Activated naive CD8-positive, alpha-beta T cell treated with anti-CD3 and anti-CD28 coated beads for 36 hours (primary cell): ENCODE measurements around the gene ELFN1. TPM values are rescaled to one million over a fixed set of nuclear protein-coding genes. Genes with fewer than 3 reads are reported as not detected.

Experiments used
- DNase-seq: peaks from one replicate; pipeline ENCODE4 v3.0.0; 2021
- H3K27ac Mint-ChIP-seq: one replicate; pipeline ENCODE4 v1.8.0; 2022; ENCODE audit warnings: mild to moderate bottlenecking, moderate library complexity, mixed read lengths
- H3K27me3 Mint-ChIP-seq: one replicate; pipeline ENCODE4 v1.8.0; 2022; ENCODE audit warnings: mild to moderate bottlenecking, mixed read lengths
- H3K36me3 Mint-ChIP-seq: one replicate; pipeline ENCODE4 v1.8.0; 2021; ENCODE audit warnings: mild to moderate bottlenecking, mixed read lengths
- H3K4me1 Mint-ChIP-seq: one replicate; pipeline ENCODE4 v1.8.0; 2021; ENCODE audit warnings: mixed read lengths
- H3K4me3 Mint-ChIP-seq: one replicate; pipeline ENCODE4 v1.8.0; 2022; ENCODE audit warnings: mild to moderate bottlenecking, moderate library complexity, mixed read lengths
- H3K9me3 Mint-ChIP-seq: one replicate; pipeline ENCODE4 v1.8.0; 2022; ENCODE audit warnings: mixed read lengths
- total RNA-seq, 2 experiments: library from RNA; stranded (reverse); gene quantifications; one replicate each; pipeline ENCODE4 v1.2.3, GENCODE V29; 2021

The ELFN1 gene
- total RNA-seq, 2 experiments from 2014 or later = 0.14 to 0.19 TPM

DNA sequence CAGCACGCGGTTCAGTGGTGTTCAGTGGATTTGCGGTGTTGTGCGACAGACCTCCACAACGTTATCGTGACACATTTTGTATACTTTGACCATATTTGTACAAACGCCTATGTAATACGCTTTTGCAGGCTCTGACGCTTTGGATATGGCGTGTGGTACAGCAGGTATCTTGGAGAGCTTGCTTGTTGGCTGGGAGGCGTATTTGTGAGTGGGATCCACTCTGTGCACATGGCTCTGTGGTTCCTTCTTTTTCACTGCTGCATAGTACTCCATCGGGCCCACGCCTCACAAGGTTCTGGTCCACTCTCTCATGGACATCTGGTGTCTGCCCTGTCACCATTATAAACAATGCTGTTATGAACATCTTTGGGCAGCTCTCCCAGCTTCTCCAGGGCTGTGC, 53.2 kb downstream of the ELFN1 start:
- no peaks in the 10 kb centered on the region for H3K4me1 Mint-ChIP-seq
- no peak for DNase-seq
- no peak overlapping the region for H3K4me3 Mint-ChIP-seq
- no peaks in the 10 kb centered on the region for H3K36me3 Mint-ChIP-seq
- no peaks in the 10 kb centered on the region for H3K27me3 Mint-ChIP-seq
- no peak overlapping the region for H3K27ac Mint-ChIP-seq
- H3K9me3 Mint-ChIP-seq = no peaks in the 10 kb centered on the region

GRCh38 chr7:1724118-1724910, 54.2 kb downstream of the ELFN1 start:
- H3K27ac Mint-ChIP-seq = no peak overlapping the region
- H3K4me3 Mint-ChIP-seq = no peak overlapping the region

DNA sequence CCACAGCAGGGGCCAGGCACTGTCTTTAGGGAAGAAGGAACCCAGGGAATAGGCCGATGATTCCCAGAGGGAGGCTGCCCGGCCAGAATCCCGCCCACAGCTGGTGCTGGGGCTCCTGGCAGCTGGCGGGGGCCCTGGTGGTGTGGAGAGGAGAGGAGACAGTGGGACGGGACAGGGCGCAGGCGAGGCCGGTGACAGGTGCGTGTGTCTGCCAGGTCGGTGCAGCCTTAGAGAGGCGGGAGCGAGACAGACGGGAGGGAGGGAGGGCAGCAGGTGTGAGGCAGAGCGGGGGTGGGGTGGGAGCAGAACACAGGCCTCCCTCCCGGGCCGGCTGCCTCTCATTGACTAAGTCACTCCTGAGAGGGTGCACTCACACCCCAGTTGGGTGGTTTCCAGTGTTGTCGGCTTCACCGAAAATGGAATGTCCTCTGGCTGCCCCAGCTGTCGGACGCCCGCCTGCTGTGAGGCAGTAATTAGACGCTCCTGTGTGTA, 55.2 kb downstream of the ELFN1 start:
- Mint-ChIP-seq H3K36me3 (peaks cover under 1% of the 10 kb centered on the region), H3K4me1 (no peaks in the 10 kb centered on the region), H3K4me3 (no peak overlapping the region), H3K9me3 (peaks cover 2% of the 10 kb centered on the region), H3K27me3 (no peaks in the 10 kb centered on the region), H3K27ac (no peak overlapping the region)
- DNase-seq = no peak

More at GRCh38 chr7:1724118-1724910, 54.2 kb downstream of the ELFN1 start:
- no peak for DNase-seq
- H3K36me3 Mint-ChIP-seq = no peaks in the 10 kb centered on the region
- H3K4me1 Mint-ChIP-seq = no peaks in the 10 kb centered on the region
- H3K27me3 Mint-ChIP-seq = no peaks in the 10 kb centered on the region
- peaks cover under 1% of the 10 kb centered on the region for H3K9me3 Mint-ChIP-seq

DNA sequence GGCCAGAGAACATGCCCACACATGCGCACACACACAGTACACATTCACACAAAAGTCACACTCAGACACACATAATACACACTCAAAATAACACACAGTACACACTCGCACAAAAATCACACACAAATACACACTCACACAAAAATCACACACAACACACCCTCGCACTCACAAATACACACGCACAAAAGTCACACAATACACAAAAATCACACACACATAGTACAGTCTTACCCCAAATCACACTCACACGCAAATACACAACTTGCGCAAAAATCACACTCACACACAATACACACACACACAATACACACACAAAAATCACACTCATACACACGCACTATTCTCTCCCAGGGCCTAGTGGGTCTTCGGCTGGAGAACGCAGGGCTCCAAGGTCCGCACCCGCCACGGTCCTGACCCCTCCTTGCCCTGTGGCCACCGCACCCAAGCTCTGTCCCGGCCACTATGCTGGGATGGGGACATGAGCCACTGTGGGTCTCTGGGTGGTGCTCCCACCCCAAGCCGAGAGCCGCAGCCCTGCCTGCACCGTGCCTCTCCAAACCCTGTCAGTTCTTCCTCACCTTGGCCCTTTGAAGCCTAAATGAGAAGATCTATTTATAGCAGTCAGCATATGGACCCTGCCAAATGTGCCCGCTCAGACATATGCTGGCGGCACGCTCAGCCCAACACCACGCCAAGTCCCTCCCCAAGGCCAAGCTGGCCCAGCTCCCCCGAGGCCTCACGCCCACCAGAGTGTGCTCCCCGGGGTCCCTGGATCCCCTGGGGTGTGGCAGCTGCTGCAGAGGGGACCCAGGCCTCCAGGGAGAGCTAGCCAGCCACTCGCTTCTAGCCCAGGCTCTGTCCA, 55.9 kb downstream of the ELFN1 start:
- Mint-ChIP-seq H3K9me3 (peaks cover 2% of the 10 kb centered on the region), H3K36me3 (peaks cover 1% of the 10 kb centered on the region), H3K4me3 (no peak overlapping the region), H3K27ac (no peak overlapping the region), H3K4me1 (no peaks in the 10 kb centered on the region), H3K27me3 (no peaks in the 10 kb centered on the region)
- no peak for DNase-seq

DNA sequence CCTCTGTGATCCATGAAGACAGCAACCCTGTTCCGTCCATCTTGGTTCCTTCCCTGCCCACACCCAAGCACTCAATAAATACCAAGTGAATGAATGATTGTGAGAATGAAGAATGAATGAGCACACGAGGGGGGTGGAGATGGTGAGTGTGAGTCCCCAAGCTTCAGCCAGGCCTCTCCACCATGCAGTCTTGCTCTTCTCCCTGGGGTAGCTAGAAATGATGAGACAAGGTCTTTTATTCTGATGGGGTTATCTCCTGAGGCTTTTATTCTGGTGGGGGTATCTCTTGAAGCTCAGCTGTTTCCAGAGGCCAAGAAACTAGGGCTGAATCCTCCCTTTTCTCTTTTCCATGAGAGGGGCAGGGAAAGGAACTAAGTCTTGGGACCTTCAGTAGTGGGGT, 57.0 kb downstream of the ELFN1 start:
- no peak for DNase-seq
- Mint-ChIP-seq H3K36me3 (peaks cover 1% of the 10 kb centered on the region), H3K9me3 (peaks cover 2% of the 10 kb centered on the region), H3K27me3 (no peaks in the 10 kb centered on the region), H3K27ac (no peak overlapping the region), H3K4me3 (no peak overlapping the region), H3K4me1 (no peaks in the 10 kb centered on the region)

GRCh38 chr7:1727812-1728570, 57.9 kb downstream of the ELFN1 start:
- H3K9me3 Mint-ChIP-seq = peaks cover 2% of the 10 kb centered on the region
- peaks cover 1% of the 10 kb centered on the region for H3K36me3 Mint-ChIP-seq

DNA sequence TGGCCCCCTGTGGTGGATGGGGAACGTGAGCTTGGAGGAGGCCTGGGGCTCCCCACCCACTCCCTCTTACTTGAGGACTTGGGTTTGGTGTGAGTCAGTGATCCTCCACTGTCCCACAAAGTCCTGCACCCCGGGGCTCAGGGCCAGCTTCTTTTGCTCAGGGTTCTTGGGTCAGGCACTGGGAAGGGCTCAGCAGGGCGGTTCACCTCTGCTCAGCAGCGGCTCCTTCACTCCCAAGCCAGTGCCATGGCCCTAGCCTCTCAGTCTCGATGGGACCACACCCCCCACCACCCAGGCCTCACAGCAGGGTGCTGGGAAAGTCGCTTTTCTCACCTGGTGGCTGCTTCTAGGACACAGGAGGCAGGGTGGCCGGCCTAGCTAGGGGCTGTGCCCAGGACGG, 59.1 kb downstream of the ELFN1 start:
- H3K27me3 Mint-ChIP-seq = no peaks in the 10 kb centered on the region
- no peak overlapping the region for H3K27ac Mint-ChIP-seq
- H3K36me3 Mint-ChIP-seq = peaks cover 1% of the 10 kb centered on the region

More at GRCh38 chr7:1727812-1728570, 57.9 kb downstream of the ELFN1 start:
- Mint-ChIP-seq H3K4me3 (no peak overlapping the region), H3K27ac (no peak overlapping the region), H3K27me3 (no peaks in the 10 kb centered on the region), H3K4me1 (no peaks in the 10 kb centered on the region)
- no peak for DNase-seq

DNA sequence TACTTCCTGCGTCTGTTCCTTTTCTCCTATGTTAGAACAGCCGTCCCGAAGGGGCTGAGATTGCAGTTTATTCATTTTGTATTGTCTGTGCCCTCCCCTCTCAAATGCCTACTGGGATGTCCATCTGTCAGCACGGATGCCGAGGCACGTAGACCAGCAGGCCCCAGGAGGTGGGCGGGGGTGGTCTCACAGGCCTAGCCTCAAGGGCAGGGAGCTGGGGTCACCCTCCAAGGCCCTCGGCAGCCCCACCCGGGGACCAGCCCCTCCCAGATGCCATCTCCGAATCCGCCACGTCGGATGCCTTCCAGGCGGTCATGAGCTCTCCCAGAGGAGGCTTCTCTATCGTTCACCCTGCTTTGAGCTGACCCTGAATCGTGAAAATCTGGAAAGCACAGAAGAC, 59.7 kb downstream of the ELFN1 start:
- Mint-ChIP-seq H3K36me3 (peaks cover 1% of the 10 kb centered on the region), H3K27me3 (no peaks in the 10 kb centered on the region), H3K9me3 (peaks cover 2% of the 10 kb centered on the region), H3K27ac (no peak overlapping the region), H3K4me3 (no peak overlapping the region), H3K4me1 (no peaks in the 10 kb centered on the region)
- no peak for DNase-seq

More for the DNA sequence above, 59.1 kb downstream of the ELFN1 start:
- no peak for DNase-seq
- H3K9me3 Mint-ChIP-seq = peaks cover 2% of the 10 kb centered on the region
- no peak overlapping the region for H3K4me3 Mint-ChIP-seq
- H3K4me1 Mint-ChIP-seq = no peaks in the 10 kb centered on the region

- no peaks in the 10 kb centered on the region for H3K4me1 Mint-ChIP-seq
- peaks cover 2% of the 10 kb centered on the region for H3K9me3 Mint-ChIP-seq
- H3K27ac Mint-ChIP-seq = no peak overlapping the region
- peaks cover 1% of the 10 kb centered on the region for H3K36me3 Mint-ChIP-seq
- H3K4me3 Mint-ChIP-seq = no peak overlapping the region
- H3K27me3 Mint-ChIP-seq = peaks cover 4% of the 10 kb centered on the region
- no peak for DNase-seq
Measured at GRCh38 chr7:1732072-1732471, 62.0 kb downstream of the ELFN1 start.

DNA sequence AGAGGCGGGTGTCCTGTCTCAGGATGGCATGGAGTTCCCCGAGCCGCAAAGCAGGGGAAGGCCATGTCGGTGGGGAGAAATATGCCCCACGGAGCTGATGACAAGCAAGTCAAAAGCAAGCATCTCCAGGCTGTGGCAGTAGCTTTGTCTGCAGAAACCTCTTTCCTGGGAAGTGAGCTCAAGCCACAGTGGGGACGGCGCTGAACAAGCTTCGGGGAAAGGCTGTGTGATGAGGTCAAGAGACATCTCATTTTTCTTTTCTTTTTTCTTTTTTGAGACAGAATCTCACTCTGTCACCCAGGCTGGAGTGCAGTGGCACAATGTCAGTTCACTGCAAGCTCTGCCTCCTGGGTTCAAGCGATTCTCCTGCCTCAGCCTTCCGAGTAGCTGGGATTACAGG, 62.6 kb downstream of the ELFN1 start:
- no peaks in the 10 kb centered on the region for H3K4me1 Mint-ChIP-seq
- H3K27me3 Mint-ChIP-seq = peaks cover 4% of the 10 kb centered on the region
- no peak overlapping the region for H3K4me3 Mint-ChIP-seq
- peaks cover 2% of the 10 kb centered on the region for H3K9me3 Mint-ChIP-seq
- peaks cover 1% of the 10 kb centered on the region for H3K36me3 Mint-ChIP-seq
- no peak overlapping the region for H3K27ac Mint-ChIP-seq
- DNase-seq = no peak

DNA sequence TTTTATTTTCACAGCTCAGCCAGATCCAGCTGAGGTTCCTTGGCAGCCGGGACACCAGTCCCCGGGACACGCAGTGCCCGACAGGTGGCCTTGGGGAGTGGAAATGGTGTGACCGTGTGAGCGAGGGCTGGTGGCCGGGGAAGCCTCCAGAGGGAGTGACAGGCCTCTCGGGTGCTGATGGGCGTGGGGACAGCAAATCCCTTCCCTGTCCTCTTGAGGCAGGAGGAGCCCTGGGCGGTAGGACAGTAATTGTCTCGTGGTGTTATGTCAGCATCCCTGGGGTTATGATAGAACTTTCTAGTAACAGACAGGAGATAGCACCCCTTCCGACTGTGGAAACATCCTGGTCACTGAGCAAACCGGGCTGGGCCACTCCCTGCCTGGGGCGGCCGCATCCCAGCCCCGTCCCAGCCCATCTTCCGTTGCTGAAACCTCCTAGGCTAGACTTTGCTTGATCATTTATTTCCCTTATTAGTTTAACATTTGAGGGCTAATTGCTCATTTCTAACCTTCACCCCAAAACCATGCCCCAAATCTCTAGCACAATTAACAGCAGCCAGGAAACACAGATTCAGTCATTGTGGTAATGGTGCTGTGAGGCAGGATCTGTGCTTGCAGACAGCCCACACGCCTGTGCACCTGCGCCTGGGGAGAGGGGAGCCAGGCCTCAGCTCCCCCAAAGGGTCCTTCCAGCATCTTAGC, 63.3 kb downstream of the ELFN1 start:
- Mint-ChIP-seq H3K27me3 (peaks cover 4% of the 10 kb centered on the region), H3K4me1 (peaks cover 3% of the 10 kb centered on the region), H3K27ac (no peak overlapping the region), H3K4me3 (no peak overlapping the region), H3K9me3 (peaks cover 2% of the 10 kb centered on the region), H3K36me3 (peaks cover 1% of the 10 kb centered on the region)
- DNase-seq = no peak

- H3K27ac Mint-ChIP-seq = no peak overlapping the region
- no peak overlapping the region for H3K4me3 Mint-ChIP-seq
- no peak for DNase-seq
- H3K4me1 Mint-ChIP-seq = peaks cover 9% of the 10 kb centered on the region
- H3K9me3 Mint-ChIP-seq = peaks cover 2% of the 10 kb centered on the region
- peaks cover 4% of the 10 kb centered on the region for H3K27me3 Mint-ChIP-seq
- peaks cover 1% of the 10 kb centered on the region for H3K36me3 Mint-ChIP-seq
Measured at GRCh38 chr7:1733908-1734730, 64.0 kb downstream of the ELFN1 start.

GRCh38 chr7:1735262-1735661, 65.2 kb downstream of the ELFN1 start:
- peaks cover under 1% of the 10 kb centered on the region for H3K36me3 Mint-ChIP-seq
- peaks cover 4% of the 10 kb centered on the region for H3K27me3 Mint-ChIP-seq
- DNase-seq = no peak
- no peaks in the 10 kb centered on the region for H3K9me3 Mint-ChIP-seq
- H3K4me3 Mint-ChIP-seq = no peak overlapping the region
- peaks cover 9% of the 10 kb centered on the region for H3K4me1 Mint-ChIP-seq
- H3K27ac Mint-ChIP-seq = no peak overlapping the region
